Measurements from ENCODE around the gene ONECUT2. TPM values are rescaled to one million over a fixed set of nuclear protein-coding genes. Genes with fewer than 3 reads are reported as not detected.

The ONECUT2 gene
- total and polyA plus RNA-seq, 9 donors = under 0.01 to 0.30 (median 0.10) TPM

DNA sequence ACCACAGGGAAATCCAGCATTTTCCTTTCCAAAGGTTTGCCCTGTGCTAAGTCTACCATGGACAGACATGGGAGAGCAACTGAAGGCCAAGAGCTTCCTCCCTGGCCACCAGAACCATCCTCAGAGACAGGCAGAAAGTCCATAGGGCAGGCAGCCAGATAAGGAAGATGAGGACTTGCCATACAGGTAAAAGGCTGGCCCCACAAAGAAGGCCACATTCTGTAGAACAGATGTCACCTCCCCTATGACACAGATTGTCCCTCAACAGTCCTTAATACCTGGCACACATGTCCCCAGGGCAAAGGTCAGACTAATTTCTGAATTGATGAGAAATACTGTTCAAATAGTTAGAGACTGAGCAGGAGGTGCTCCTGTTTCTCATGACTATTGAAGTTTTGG, 99.3 kb downstream of the ONECUT2 start:
- DNase-seq = no peak
- TF ChIP-seq, protein P1, sequence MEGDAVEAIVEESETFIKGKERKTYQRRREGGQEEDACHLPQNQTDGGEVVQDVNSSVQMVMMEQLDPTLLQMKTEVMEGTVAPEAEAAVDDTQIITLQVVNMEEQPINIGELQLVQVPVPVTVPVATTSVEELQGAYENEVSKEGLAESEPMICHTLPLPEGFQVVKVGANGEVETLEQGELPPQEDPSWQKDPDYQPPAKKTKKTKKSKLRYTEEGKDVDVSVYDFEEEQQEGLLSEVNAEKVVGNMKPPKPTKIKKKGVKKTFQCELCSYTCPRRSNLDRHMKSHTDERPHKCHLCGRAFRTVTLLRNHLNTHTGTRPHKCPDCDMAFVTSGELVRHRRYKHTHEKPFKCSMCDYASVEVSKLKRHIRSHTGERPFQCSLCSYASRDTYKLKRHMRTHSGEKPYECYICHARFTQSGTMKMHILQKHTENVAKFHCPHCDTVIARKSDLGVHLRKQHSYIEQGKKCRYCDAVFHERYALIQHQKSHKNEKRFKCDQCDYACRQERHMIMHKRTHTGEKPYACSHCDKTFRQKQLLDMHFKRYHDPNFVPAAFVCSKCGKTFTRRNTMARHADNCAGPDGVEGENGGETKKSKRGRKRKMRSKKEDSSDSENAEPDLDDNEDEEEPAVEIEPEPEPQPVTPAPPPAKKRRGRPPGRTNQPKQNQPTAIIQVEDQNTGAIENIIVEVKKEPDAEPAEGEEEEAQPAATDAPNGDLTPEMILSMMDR (IDR thresholded peaks at IDR 0.05) = no peak
- TF ChIP-seq POLR2A (IDR thresholded peaks at IDR 0.05) (no peak), EP300 (IDR thresholded peaks at IDR 0.05) (no peak)
- intact Hi-C loops (cut with DNase I) = no loop called here
- H3K9me3 ChIP-seq = no peaks in the 10 kb centered on the region
- no peak overlapping the region for H3K27ac ChIP-seq
- no peaks in the 10 kb centered on the region for H3K27me3 ChIP-seq
- H3K4me3 ChIP-seq = no peak overlapping the region
- no peaks in the 10 kb centered on the region for H3K4me1 ChIP-seq (ENCODE audit: insufficient read depth)
- H3K36me3 ChIP-seq = no peaks in the 10 kb centered on the region

DNA sequence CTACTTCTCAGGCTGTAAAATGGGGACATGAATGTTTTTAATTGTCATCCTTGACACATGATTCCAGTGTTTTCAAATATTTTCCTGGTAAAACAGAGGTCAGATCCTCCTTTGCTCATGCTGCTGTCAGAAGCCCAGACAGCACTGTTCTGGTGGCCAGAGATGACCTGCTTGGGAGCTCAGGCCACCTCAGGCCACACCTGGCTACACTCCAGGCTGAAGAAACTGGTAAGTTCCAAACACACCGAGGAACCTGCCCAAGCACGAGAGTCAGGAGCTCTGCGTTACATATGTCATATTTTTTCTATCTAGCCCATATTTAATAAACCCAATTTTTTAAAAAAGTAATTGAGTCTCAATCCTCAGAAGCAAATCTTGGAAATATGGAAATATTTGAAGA, 103.4 kb downstream of the ONECUT2 start:
- DNase-seq = no peak
- H3K4me3 ChIP-seq = no peak overlapping the region
- H3K36me3 ChIP-seq = no peaks in the 10 kb centered on the region
- TF ChIP-seq EP300 (IDR thresholded peaks at IDR 0.05) = no peak
- TF ChIP-seq POLR2A (IDR thresholded peaks at IDR 0.05) = no peak
- TF ChIP-seq, protein P1 (IDR thresholded peaks at IDR 0.05) = no peak
- no peak overlapping the region for H3K27ac ChIP-seq
- H3K4me1 ChIP-seq (ENCODE audit: insufficient read depth) = no peaks in the 10 kb centered on the region
- no peaks in the 10 kb centered on the region for H3K9me3 ChIP-seq
- no peaks in the 10 kb centered on the region for H3K27me3 ChIP-seq
- 91 to 99% (median 93%) methylated on average over 3 of the region's 3 CpGs for WGBS, 3 donors
- intact Hi-C loops (cut with DNase I) = no loop called here

DNA sequence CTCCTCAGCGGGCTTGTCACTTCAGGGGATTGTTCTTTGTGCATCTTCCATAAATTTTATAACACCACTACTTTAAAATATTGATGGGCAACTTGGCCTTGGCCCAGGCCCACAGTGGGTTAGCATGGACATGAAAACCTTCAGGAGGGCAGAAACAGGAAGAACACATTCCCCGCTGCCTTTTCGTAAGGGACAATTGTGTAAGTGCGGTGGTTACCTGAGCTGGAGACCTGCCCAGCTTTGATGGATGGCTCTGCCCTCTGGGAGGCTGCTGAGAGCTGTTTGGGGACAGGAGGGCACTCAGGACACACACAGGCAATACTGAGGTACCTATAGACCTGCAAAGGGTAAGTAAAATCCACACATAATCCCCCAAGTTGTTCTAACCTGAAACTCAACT, 104.5 kb downstream of the ONECUT2 start:
- Histone ChIP-seq H3K27me3 (no peaks in the 10 kb centered on the region), H3K27ac (no peak overlapping the region), H3K4me3 (no peak overlapping the region), H3K4me1 (ENCODE audit: insufficient read depth) (no peaks in the 10 kb centered on the region), H3K9me3 (no peaks in the 10 kb centered on the region), H3K36me3 (no peaks in the 10 kb centered on the region)
- TF ChIP-seq POLR2A (IDR thresholded peaks at IDR 0.05) (no peak), EP300 (IDR thresholded peaks at IDR 0.05) (no peak)
- intact Hi-C loops (cut with DNase I) = no loop called here
- 92 to 95% (median 92%) methylated on average over 4 of the region's 4 CpGs for WGBS, 3 donors
- no peak for DNase-seq

Other genes with a start within 250 kb of the ONECUT2 start
- not detected for gene ST8SIA3, start 82.8 kb upstream of the ONECUT2 start, total RNA-seq
- gene ST8SIA3, start 82.8 kb upstream of the ONECUT2 start, polyA plus RNA-seq = not detected
- 10 to 100 TPM; 18.2 to 24.2 (median 19.4) TPM for gene FECH, start 151.3 kb downstream of the ONECUT2 start, total RNA-seq
- 10 to 100 TPM; 10.0 to 35.8 TPM for gene FECH, start 151.3 kb downstream of the ONECUT2 start, polyA plus RNA-seq
- 100 to 1,000 TPM in 1 of 7 donors, 10 to 100 TPM in 6; 54.1 to 143 (median 67.1) TPM for gene NARS1, start 186.5 kb downstream of the ONECUT2 start, total RNA-seq
- 100 to 1,000 TPM in 1 of 2 donors, 10 to 100 TPM in 1; 45.8 to 113 TPM for gene NARS1, start 186.5 kb downstream of the ONECUT2 start, polyA plus RNA-seq

Data from ovary (tissue), 9 donors.